ENCODE results near the gene PYGL. TPM values are rescaled to one million over a fixed set of nuclear protein-coding genes. Genes with fewer than 3 reads are reported as not detected.
"Not testable (repeated sequence)": the region's sequence is repeated elsewhere in the genome, so short reads cannot be mapped to it uniquely, and the experiment has no call there.

Gene PYGL
- total RNA-seq, 1 donor from 2014 or later = 11.1 TPM

GRCh38 chr14:50932156-50932555 is 12.1 kb downstream of the PYGL start:
- intact Hi-C loops (cut with DNase I) = no loop called here
- DNase-seq (ENCODE audit: low spot score) = no peak

DNA sequence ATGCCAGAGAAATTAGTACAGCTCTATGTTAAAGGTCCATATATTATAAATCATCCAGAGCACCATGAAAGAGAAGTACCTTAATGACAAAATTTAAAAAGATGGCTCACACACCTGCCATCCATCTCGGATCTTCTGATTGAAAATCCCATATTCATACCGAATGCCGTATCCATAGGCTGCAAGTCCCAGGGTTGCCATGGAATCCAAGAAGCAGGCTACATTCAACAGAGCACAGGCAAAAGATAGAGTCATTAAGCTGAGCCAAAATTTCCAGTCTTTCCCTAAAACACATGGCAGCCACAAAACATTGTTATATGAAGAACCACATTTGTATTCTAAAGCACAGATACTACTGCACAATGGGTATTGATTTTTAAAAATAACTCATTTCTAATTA is 12.7 kb downstream of the PYGL start:
- intact Hi-C loops (cut with DNase I) = no loop called here
- no peak for DNase-seq (ENCODE audit: low spot score)

GRCh38 chr14:50929506-50929905 is 14.8 kb downstream of the PYGL start:
- intact Hi-C loops (cut with DNase I) = no loop called here
- no peak for DNase-seq (ENCODE audit: low spot score)

DNA sequence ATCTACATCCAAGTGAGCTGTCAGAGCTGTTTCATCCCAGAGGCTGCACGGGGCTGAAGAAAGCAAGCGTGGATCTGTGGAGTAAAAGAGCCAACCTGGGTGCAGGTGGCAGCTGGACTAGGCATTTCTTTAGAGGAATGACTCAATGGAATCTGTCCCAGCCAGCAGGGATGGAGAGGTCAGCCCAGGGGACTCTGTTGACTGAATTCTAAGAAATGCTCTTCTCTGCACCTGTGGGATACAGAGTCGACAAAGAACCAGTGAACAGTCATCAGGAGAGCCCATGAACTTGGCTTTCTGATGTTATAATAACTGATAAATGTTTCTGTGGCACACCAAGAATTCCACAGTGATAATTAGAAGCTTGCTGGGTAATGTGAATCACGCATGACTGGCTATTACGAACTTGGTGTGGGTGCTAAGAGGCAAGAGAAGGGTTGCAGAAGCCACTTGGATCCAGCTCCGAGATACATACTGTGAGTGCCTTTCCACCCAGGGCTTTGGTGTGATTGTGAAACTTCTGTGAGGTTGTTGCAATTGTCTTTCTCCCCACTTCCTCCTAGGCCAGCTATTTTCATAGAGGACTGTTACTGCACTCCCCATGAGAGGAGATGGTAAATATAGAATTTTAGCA is 16.2 kb downstream of the PYGL start:
- no peak for DNase-seq (ENCODE audit: low spot score)
- intact Hi-C loops (cut with DNase I) = no loop called here

- intact Hi-C loops (cut with DNase I) = no loop called here
- no peak for DNase-seq (ENCODE audit: low spot score)
These were observed 17.4 kb downstream of the PYGL start for GRCh38 chr14:50926851-50927386.

DNA sequence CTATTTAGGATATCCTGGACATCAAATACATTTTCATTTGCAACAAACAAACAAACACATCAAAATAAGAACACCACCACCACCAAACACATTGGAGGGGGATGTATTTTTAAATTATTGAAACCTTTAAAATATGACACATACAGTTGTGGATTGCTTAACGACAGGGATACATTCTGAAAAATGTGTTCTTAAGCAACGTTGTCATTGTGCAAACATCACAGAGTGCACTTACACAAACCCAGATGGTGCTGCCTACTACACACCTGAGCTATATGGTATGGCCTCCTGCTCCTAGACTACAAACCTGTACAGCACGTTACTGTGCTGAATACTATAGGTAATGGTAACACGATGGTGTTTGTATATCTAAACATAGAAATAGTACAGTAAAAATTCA is 19.4 kb downstream of the PYGL start:
- no peak for DNase-seq (ENCODE audit: low spot score)
- intact Hi-C loops (cut with DNase I) = no loop called here

GRCh38 chr14:50924236-50924635 is 20.0 kb downstream of the PYGL start:
- DNase-seq (ENCODE audit: low spot score) = no peak
- intact Hi-C loops (cut with DNase I) = no loop called here

GRCh38 chr14:50922803-50923202 is 21.5 kb downstream of the PYGL start:
- intact Hi-C loops (cut with DNase I) = no loop called here
- no peak for DNase-seq (ENCODE audit: low spot score)

DNA sequence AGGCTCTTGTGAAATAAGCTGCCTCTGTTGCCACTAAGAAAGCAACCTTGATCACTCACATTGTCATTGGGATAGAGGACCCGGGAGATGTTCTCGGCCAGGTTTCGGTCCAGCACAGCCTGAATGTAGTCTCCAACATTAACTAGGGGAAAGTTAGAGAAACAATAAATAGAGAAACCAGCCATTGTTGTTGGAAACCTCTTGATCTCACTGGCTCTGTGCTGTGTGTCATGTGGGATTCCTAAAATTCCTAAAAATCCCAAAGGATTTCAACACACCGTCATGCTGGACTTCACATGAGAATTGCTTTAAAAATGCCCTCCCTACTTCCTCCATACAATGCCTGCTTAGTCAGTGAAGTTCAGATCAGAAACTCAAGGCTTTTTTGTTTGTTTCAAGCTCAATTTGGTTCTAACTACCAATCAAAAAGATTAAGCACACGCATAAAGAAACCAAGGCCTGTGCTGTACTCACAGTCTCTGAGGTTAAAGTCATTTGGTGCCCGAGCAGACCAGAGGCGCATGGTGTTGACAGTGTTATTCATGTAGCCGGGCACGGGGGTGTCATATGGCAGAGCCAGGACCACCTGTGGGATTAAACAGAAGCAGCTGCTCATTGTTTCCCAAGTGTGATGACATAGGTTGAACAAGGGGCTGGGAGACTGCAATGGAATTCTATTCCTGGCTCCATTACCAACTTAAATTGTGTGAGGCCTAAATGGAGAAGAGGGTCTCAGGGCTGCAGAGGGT is 23.6 kb downstream of the PYGL start:
- intact Hi-C loops (cut with DNase I) = no loop called here
- no peak for DNase-seq (ENCODE audit: low spot score)

GRCh38 chr14:50919524-50919923 is 24.8 kb downstream of the PYGL start:
- DNase-seq (ENCODE audit: low spot score); intact Hi-C loops (cut with DNase I): not testable (repeated sequence)

DNA sequence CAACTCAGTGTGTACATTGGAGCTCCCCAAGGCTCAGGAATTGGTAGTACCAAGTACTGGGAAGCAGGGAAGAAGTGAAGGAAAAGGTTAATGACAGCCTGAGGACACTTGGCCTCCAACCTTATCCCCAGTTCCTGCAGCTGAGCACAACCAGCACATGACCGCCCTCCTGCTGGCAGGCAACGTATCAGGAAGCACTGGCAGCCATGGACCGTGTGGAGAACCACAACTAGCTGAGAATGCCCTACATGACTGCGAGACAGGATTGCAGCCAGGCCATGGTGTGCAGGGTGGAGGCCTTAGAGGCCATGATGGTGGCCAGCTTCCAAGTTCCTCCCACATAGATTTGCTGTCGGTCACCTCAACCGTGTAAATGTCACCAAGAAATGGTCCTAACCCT is 26.8 kb downstream of the PYGL start:
- intact Hi-C loops (cut with DNase I) = no loop called here
- DNase-seq (ENCODE audit: low spot score) = no peak

GRCh38 chr14:50910495-50911420 is 33.5 kb downstream of the PYGL start:
- DNase-seq (ENCODE audit: low spot score) = no peak
- intact Hi-C loops (cut with DNase I) = no loop called here

- intact Hi-C loops (cut with DNase I) = no loop called here
- DNase-seq (ENCODE audit: low spot score) = no peak
These were observed 37.8 kb downstream of the PYGL start for GRCh38 chr14:50906326-50907065.

DNA sequence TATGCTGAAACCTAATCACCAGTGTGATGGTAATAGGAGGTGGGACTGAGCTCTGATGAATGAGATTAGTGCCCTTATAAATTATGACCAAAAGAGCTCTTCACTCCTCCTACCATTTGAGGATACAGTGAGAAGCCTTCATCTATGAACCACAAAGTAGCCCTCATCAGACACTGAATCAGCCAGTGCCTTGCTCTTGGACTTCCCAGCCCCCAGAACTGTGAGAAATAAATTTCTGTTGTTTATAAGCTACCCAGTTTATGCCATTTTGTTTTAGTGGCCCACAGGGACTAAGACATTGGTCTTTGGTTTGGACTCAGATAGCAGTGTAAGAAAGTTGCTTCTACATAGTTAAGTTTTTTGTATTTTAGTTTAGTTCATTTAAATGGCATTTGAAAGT is 39.6 kb downstream of the PYGL start:
- no peak for DNase-seq (ENCODE audit: low spot score)
- intact Hi-C loops (cut with DNase I) = no loop called here

DNA sequence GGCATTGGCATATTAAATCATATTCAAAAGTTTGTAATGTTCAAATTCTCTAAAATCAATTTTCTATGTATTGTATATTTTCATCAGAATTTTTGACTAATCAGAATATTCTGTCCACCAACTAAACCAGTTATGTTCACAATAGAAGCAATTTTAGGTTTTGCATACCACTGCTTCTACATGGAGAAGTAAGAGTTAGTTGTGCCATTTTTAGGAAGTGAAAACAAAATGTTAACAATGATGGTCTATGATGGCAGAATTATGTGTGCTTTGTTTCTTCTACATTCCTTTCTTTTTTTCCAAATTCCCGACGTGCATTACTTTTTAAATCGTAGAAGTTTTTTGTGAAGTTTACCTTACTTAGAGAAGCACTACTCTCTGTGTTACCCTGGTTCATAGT is 42.9 kb downstream of the PYGL start:
- no peak for DNase-seq (ENCODE audit: low spot score)
- intact Hi-C loops (cut with DNase I) = no loop called here

- DNase-seq (ENCODE audit: low spot score) = no peak
- intact Hi-C loops (cut with DNase I) = no loop called here
These were observed 46.6 kb downstream of the PYGL start for GRCh38 chr14:50897658-50898175.

GRCh38 chr14:50897005-50897404 is 47.3 kb downstream of the PYGL start:
- DNase-seq (ENCODE audit: low spot score); intact Hi-C loops (cut with DNase I): not testable (repeated sequence)

GRCh38 chr14:50896421-50896820 is 47.9 kb downstream of the PYGL start:
- intact Hi-C loops (cut with DNase I); DNase-seq (ENCODE audit: low spot score): not testable (repeated sequence)

DNA sequence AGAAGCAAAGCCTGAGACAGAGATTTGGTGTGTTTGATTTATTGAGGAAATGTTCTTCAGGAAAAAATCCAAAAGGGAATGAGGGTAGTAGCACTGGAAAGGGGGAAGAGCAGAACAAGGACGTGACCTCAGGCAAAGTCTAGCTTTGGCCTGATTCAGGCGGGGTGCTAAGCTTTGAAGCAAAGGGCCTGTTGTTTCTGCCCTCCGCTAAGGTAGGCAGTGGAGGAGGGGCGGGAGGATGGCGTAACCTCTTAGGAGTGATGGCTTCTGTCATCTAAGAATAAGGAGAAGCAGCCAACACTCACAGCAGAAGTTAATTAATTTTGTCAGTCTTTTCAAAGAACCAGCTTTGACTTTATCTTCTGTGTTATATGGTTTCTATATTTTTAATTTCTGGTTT is 52.0 kb downstream of the PYGL start:
- intact Hi-C loops (cut with DNase I) = no loop called here
- DNase-seq (ENCODE audit: low spot score) = no peak
